Activated CD4-positive, alpha-beta T cell treated with anti-CD3 and anti-CD28 coated beads, Interleukin-2, amount 10 ng/mL, durations not matched to agents 24 days and 14 days (primary cell): ENCODE data around the gene CHST12. TPM values are rescaled to one million over a fixed set of nuclear protein-coding genes. Genes with fewer than 3 reads are reported as not detected.
"Not testable (repeated sequence)": the region's sequence is repeated elsewhere in the genome, so short reads cannot be mapped to it uniquely, and the experiment has no call there.

ENCODE experiments used
- DNase-seq: peaks from one replicate; pipeline ENCODE4 v3.0.0; 2022
- H3K27ac Mint-ChIP-seq: one replicate; pipeline ENCODE4 v1.8.0; 2022; ENCODE audit warnings: mild to moderate bottlenecking, mixed read lengths
- H3K27me3 Mint-ChIP-seq: one replicate; pipeline ENCODE4 v1.8.0; 2022; ENCODE audit warnings: mixed read lengths
- H3K36me3 Mint-ChIP-seq: one replicate; pipeline ENCODE4 v1.8.0; 2022; ENCODE audit warnings: low read depth, mild to moderate bottlenecking, mixed read lengths
- H3K4me1 Mint-ChIP-seq: one replicate; pipeline ENCODE4 v1.8.0; 2021; ENCODE audit warnings: mixed read lengths
- H3K4me3 Mint-ChIP-seq: one replicate; pipeline ENCODE4 v1.8.0; 2022; ENCODE audit warnings: mild to moderate bottlenecking, moderate library complexity, mixed read lengths
- H3K9me3 Mint-ChIP-seq: one replicate; pipeline ENCODE4 v1.8.0; 2021; ENCODE audit warnings: mixed read lengths
- intact Hi-C: fragments of 100-400 bp; cut with micrococcal nuclease; formaldehyde crosslinking; loops from one replicate; pipeline ENCODE4 v1.15.1; 2023
- total RNA-seq: library from RNA; stranded (reverse); gene quantifications from 2 replicates; pipeline ENCODE4 v1.2.3, GENCODE V29; 2022

The CHST12 gene
- total RNA-seq, 1 donor from 2014 or later = 5.8 TPM

- Mint-ChIP-seq H3K27ac (no peak overlapping the region), H3K27me3 (no peaks in the 10 kb centered on the region), H3K9me3 (no peaks in the 10 kb centered on the region), H3K4me1 (peaks cover 2% of the 10 kb centered on the region), H3K36me3 (peaks cover 77% of the 10 kb centered on the region), H3K4me3 (no peak overlapping the region)
- intact Hi-C loops = no loop called here
- no peak for DNase-seq
These were observed 30.7 kb upstream of the CHST12 start for GRCh38 chr7:2372724-2373123.

GRCh38 chr7:2373124-2373556 is 30.3 kb upstream of the CHST12 start:
- Mint-ChIP-seq H3K4me1 (peaks cover 4% of the 10 kb centered on the region), H3K27me3 (no peaks in the 10 kb centered on the region), H3K4me3 (no peak overlapping the region), H3K36me3 (peaks cover 75% of the 10 kb centered on the region), H3K27ac (no peak overlapping the region), H3K9me3 (no peaks in the 10 kb centered on the region)
- DNase-seq = no peak
- intact Hi-C loops = no loop called here

- H3K4me3 Mint-ChIP-seq = no peak overlapping the region
- peaks cover 4% of the 10 kb centered on the region for H3K4me1 Mint-ChIP-seq
- no peak overlapping the region for H3K27ac Mint-ChIP-seq
- H3K9me3 Mint-ChIP-seq = no peaks in the 10 kb centered on the region
- H3K27me3 Mint-ChIP-seq = no peaks in the 10 kb centered on the region
- peaks cover 76% of the 10 kb centered on the region for H3K36me3 Mint-ChIP-seq
- no peak for DNase-seq
- intact Hi-C loops = no loop called here
These were observed 29.8 kb upstream of the CHST12 start for GRCh38 chr7:2373646-2374045.

GRCh38 chr7:2374401-2374800 is 29.0 kb upstream of the CHST12 start:
- no peak for DNase-seq
- Mint-ChIP-seq H3K4me1 (peaks cover 4% of the 10 kb centered on the region), H3K9me3 (no peaks in the 10 kb centered on the region), H3K27ac (no peak overlapping the region), H3K27me3 (no peaks in the 10 kb centered on the region), H3K36me3 (peaks cover 76% of the 10 kb centered on the region), H3K4me3 (no peak overlapping the region)
- intact Hi-C loops = no loop called here

- peaks cover 4% of the 10 kb centered on the region for H3K4me1 Mint-ChIP-seq
- H3K27me3 Mint-ChIP-seq = no peaks in the 10 kb centered on the region
- H3K9me3 Mint-ChIP-seq = no peaks in the 10 kb centered on the region
- intact Hi-C loops = no loop called here
- no peak for DNase-seq
- no peak overlapping the region for H3K27ac Mint-ChIP-seq
- peaks cover 79% of the 10 kb centered on the region for H3K36me3 Mint-ChIP-seq
- no peak overlapping the region for H3K4me3 Mint-ChIP-seq
These were observed 28.3 kb upstream of the CHST12 start for GRCh38 chr7:2374830-2375728.

GRCh38 chr7:2376351-2377154 is 26.9 kb upstream of the CHST12 start:
- H3K27ac Mint-ChIP-seq = no peak overlapping the region
- DNase-seq = peak; percentile 52
- no peaks in the 10 kb centered on the region for H3K9me3 Mint-ChIP-seq
- no peaks in the 10 kb centered on the region for H3K27me3 Mint-ChIP-seq
- intact Hi-C loops = no loop called here
- H3K4me3 Mint-ChIP-seq = no peak overlapping the region
- peaks cover 82% of the 10 kb centered on the region for H3K36me3 Mint-ChIP-seq
- peaks cover 4% of the 10 kb centered on the region for H3K4me1 Mint-ChIP-seq

GRCh38 chr7:2377492-2377891 is 25.9 kb upstream of the CHST12 start:
- H3K4me3 Mint-ChIP-seq, H3K27me3 Mint-ChIP-seq, DNase-seq, intact Hi-C loops, H3K4me1 Mint-ChIP-seq, H3K27ac Mint-ChIP-seq, H3K9me3 Mint-ChIP-seq: not testable (repeated sequence)
- peaks cover 79% of the 10 kb centered on the region for H3K36me3 Mint-ChIP-seq

GRCh38 chr7:2378125-2378524 is 25.3 kb upstream of the CHST12 start:
- H3K4me3 Mint-ChIP-seq, intact Hi-C loops, H3K27me3 Mint-ChIP-seq, H3K4me1 Mint-ChIP-seq, DNase-seq, H3K9me3 Mint-ChIP-seq: not testable (repeated sequence)
- Mint-ChIP-seq H3K36me3 (peaks cover 74% of the 10 kb centered on the region), H3K27ac (peak overlapping the region; percentile 49)

GRCh38 chr7:2379161-2379560 is 24.2 kb upstream of the CHST12 start:
- no peaks in the 10 kb centered on the region for H3K9me3 Mint-ChIP-seq
- H3K27ac Mint-ChIP-seq = no peak overlapping the region
- H3K36me3 Mint-ChIP-seq = peaks cover 68% of the 10 kb centered on the region
- peak; percentile 54 for DNase-seq
- peaks cover 4% of the 10 kb centered on the region for H3K4me1 Mint-ChIP-seq
- H3K27me3 Mint-ChIP-seq = no peaks in the 10 kb centered on the region
- no peak overlapping the region for H3K4me3 Mint-ChIP-seq
- intact Hi-C loops = no loop called here

- DNase-seq = no peak
- H3K27ac Mint-ChIP-seq = no peak overlapping the region
- intact Hi-C loops = no loop called here
- H3K36me3 Mint-ChIP-seq = peaks cover 67% of the 10 kb centered on the region
- no peak overlapping the region for H3K4me3 Mint-ChIP-seq
- H3K4me1 Mint-ChIP-seq = peaks cover 4% of the 10 kb centered on the region
- no peaks in the 10 kb centered on the region for H3K9me3 Mint-ChIP-seq
- no peaks in the 10 kb centered on the region for H3K27me3 Mint-ChIP-seq
These were observed 23.5 kb upstream of the CHST12 start for GRCh38 chr7:2379821-2380450.

- Mint-ChIP-seq H3K27ac (peak overlapping the region; percentile 19), H3K4me1 (peaks cover 2% of the 10 kb centered on the region)
- DNase-seq = no peak
These were observed 22.9 kb upstream of the CHST12 start for GRCh38 chr7:2380461-2380860.

GRCh38 chr7:2381227-2381626 is 22.2 kb upstream of the CHST12 start:
- H3K9me3 Mint-ChIP-seq = no peaks in the 10 kb centered on the region
- H3K4me1 Mint-ChIP-seq = peaks cover 2% of the 10 kb centered on the region
- no peak for DNase-seq
- intact Hi-C loops = no loop called here
- H3K27me3 Mint-ChIP-seq = no peaks in the 10 kb centered on the region
- H3K36me3 Mint-ChIP-seq = peaks cover 58% of the 10 kb centered on the region
- H3K4me3 Mint-ChIP-seq = no peak overlapping the region
- H3K27ac Mint-ChIP-seq = peak overlapping the region; percentile 25

More at GRCh38 chr7:2380461-2380860, 22.9 kb upstream of the CHST12 start:
- H3K36me3 Mint-ChIP-seq = peaks cover 63% of the 10 kb centered on the region
- H3K27me3 Mint-ChIP-seq = no peaks in the 10 kb centered on the region
- intact Hi-C loops = no loop called here
- no peak overlapping the region for H3K4me3 Mint-ChIP-seq
- no peaks in the 10 kb centered on the region for H3K9me3 Mint-ChIP-seq

GRCh38 chr7:2381881-2382509 is 21.4 kb upstream of the CHST12 start:
- H3K36me3 Mint-ChIP-seq = peaks cover 50% of the 10 kb centered on the region
- intact Hi-C loops = no loop called here
- H3K9me3 Mint-ChIP-seq = no peaks in the 10 kb centered on the region
- H3K27ac Mint-ChIP-seq = no peak overlapping the region
- H3K4me1 Mint-ChIP-seq = peaks cover 2% of the 10 kb centered on the region
- H3K4me3 Mint-ChIP-seq = no peak overlapping the region
- H3K27me3 Mint-ChIP-seq = no peaks in the 10 kb centered on the region
- DNase-seq = no peak
